H1 (cell line): Measurements from ENCODE around the gene POP5. TPM values are rescaled to one million over a fixed set of nuclear protein-coding genes. Genes with fewer than 3 reads are reported as not detected.

ENCODE experiments used
- CEBPB ChIP-seq: IDR thresholded peaks from 2 replicates; pipeline ENCODE4 v1.6.1; 2012; ENCODE audit warnings: low read depth, low read length
- CHD2 ChIP-seq: IDR thresholded peaks from 2 replicates; pipeline ENCODE4 v1.6.1; 2012; ENCODE audit warnings: low read length, improper control_type of control experiment
- JUND ChIP-seq: IDR thresholded peaks from 2 replicates; pipeline ENCODE4 v1.6.1; 2011; ENCODE audit warnings: mild to moderate bottlenecking, improper control_type of control experiment, low read length
- RNF2 ChIP-seq: fragments of 200-900, 300-1000 bp; sonication (generic); IDR thresholded peaks from 2 replicates; pipeline ENCODE4 v1.7.1; 2016; ENCODE audit warnings: borderline replicate concordance, low read depth, mild to moderate bottlenecking, antibody characterized with exemption, low read length; ENCODE audit not compliant: poor library complexity, severe bottlenecking; ENCODE audit errors: missing control alignments
- SAP30 ChIP-seq: fragments of 300-600 bp; sonication (generic); IDR thresholded peaks from 2 replicates; pipeline ENCODE4 v1.7.1; 2012; ENCODE audit warnings: low read length, moderate library complexity, mild to moderate bottlenecking, inconsistent platforms; ENCODE audit not compliant: insufficient read depth, insufficient replicate concordance
- SRF ChIP-seq: IDR thresholded peaks from 2 replicates; pipeline ENCODE4 v1.6.1; 2011; ENCODE audit warnings: mild to moderate bottlenecking, low read depth, low read length, moderate library complexity
- TAF1 ChIP-seq: IDR thresholded peaks from 2 replicates; pipeline ENCODE4 v1.6.1; 2011; ENCODE audit warnings: mild to moderate bottlenecking, low read depth, low read length
- polyA plus RNA-seq, 7 experiments: library from polyadenylated mRNA; depleted of rRNA in 3 of 7; stranded (reverse) in 5 of 7; unstranded in 2 of 7; fragments of >200 nt in 5 of 7; fragments of 200-250 nt in 2 of 7; gene quantifications; 1 replicate in 5 of 7; 2 replicates in 1 of 7; 4 replicates in 1 of 7; pipeline versions ENCODE4 v1.2.1 to v1.2.3, GENCODE V29; 2011 to 2013; ENCODE audit warnings: missing spikeins in 2 of 7, mixed read lengths in 2 of 7
- total RNA-seq: library from RNA; stranded (reverse); fragmentation: NEBNext Ultra II Directional; extraction: Animal tissue kit (Norgen Biotek cat#: 25700); gene quantifications from 2 replicates; pipeline ENCODE4 v1.2.1, GENCODE V29; 2021
- TF ChIP-seq, protein P1 (sequence below): fragments of 300-600 bp; sonication (generic); IDR thresholded peaks from 2 replicates; pipeline ENCODE4 v1.7.1; 2012; ENCODE audit warnings: low read length, moderate library complexity, mild to moderate bottlenecking, inconsistent platforms; ENCODE audit not compliant: insufficient replicate concordance

Gene POP5
- total and polyA plus RNA-seq, 2 of the 8 experiments (the other 6 are each of a cell fraction or from before 2014, with no cell fraction given), result 59.7 to 124 TPM

DNA sequence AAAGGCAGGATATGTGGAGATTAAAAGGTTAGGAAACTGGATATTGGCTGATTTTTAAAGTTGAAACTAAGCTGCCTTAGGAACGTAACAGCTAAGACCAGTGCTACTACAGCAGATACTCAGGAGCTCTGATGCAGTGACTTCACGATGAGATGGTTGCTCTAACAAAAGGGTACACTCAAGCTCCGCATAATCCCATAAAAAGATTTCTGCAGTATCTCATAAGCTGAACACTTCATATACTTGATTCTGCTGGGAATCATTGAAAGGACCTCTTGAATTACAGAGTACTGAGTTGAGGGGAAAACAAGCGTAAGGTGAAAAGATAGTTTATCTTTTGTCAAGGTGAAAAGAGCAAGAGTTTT lies 43.4 kb downstream of the POP5 start (continued):
- TF ChIP-seq, protein P1, sequence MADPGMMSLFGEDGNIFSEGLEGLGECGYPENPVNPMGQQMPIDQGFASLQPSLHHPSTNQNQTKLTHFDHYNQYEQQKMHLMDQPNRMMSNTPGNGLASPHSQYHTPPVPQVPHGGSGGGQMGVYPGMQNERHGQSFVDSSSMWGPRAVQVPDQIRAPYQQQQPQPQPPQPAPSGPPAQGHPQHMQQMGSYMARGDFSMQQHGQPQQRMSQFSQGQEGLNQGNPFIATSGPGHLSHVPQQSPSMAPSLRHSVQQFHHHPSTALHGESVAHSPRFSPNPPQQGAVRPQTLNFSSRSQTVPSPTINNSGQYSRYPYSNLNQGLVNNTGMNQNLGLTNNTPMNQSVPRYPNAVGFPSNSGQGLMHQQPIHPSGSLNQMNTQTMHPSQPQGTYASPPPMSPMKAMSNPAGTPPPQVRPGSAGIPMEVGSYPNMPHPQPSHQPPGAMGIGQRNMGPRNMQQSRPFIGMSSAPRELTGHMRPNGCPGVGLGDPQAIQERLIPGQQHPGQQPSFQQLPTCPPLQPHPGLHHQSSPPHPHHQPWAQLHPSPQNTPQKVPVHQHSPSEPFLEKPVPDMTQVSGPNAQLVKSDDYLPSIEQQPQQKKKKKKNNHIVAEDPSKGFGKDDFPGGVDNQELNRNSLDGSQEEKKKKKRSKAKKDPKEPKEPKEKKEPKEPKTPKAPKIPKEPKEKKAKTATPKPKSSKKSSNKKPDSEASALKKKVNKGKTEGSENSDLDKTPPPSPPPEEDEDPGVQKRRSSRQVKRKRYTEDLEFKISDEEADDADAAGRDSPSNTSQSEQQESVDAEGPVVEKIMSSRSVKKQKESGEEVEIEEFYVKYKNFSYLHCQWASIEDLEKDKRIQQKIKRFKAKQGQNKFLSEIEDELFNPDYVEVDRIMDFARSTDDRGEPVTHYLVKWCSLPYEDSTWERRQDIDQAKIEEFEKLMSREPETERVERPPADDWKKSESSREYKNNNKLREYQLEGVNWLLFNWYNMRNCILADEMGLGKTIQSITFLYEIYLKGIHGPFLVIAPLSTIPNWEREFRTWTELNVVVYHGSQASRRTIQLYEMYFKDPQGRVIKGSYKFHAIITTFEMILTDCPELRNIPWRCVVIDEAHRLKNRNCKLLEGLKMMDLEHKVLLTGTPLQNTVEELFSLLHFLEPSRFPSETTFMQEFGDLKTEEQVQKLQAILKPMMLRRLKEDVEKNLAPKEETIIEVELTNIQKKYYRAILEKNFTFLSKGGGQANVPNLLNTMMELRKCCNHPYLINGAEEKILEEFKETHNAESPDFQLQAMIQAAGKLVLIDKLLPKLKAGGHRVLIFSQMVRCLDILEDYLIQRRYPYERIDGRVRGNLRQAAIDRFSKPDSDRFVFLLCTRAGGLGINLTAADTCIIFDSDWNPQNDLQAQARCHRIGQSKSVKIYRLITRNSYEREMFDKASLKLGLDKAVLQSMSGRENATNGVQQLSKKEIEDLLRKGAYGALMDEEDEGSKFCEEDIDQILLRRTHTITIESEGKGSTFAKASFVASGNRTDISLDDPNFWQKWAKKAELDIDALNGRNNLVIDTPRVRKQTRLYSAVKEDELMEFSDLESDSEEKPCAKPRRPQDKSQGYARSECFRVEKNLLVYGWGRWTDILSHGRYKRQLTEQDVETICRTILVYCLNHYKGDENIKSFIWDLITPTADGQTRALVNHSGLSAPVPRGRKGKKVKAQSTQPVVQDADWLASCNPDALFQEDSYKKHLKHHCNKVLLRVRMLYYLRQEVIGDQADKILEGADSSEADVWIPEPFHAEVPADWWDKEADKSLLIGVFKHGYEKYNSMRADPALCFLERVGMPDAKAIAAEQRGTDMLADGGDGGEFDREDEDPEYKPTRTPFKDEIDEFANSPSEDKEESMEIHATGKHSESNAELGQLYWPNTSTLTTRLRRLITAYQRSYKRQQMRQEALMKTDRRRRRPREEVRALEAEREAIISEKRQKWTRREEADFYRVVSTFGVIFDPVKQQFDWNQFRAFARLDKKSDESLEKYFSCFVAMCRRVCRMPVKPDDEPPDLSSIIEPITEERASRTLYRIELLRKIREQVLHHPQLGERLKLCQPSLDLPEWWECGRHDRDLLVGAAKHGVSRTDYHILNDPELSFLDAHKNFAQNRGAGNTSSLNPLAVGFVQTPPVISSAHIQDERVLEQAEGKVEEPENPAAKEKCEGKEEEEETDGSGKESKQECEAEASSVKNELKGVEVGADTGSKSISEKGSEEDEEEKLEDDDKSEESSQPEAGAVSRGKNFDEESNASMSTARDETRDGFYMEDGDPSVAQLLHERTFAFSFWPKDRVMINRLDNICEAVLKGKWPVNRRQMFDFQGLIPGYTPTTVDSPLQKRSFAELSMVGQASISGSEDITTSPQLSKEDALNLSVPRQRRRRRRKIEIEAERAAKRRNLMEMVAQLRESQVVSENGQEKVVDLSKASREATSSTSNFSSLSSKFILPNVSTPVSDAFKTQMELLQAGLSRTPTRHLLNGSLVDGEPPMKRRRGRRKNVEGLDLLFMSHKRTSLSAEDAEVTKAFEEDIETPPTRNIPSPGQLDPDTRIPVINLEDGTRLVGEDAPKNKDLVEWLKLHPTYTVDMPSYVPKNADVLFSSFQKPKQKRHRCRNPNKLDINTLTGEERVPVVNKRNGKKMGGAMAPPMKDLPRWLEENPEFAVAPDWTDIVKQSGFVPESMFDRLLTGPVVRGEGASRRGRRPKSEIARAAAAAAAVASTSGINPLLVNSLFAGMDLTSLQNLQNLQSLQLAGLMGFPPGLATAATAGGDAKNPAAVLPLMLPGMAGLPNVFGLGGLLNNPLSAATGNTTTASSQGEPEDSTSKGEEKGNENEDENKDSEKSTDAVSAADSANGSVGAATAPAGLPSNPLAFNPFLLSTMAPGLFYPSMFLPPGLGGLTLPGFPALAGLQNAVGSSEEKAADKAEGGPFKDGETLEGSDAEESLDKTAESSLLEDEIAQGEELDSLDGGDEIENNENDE, result no peak
- TF ChIP-seq SRF (no peak), CEBPB (no peak), RNF2 (no peak), CHD2 (no peak), TAF1 (no peak), JUND (no peak), SAP30 (no peak)
- TF ChIP-seq, all 59 proteins: peak for 0
